ENCODE measurements around the gene MYOF.

GRCh38 chr10:93397020-93397419 lies 85.1 kb downstream of the MYOF start:
- TF ChIP-seq CTCF (IDR thresholded peaks at IDR 0.05) (no peak), POLR2A (IDR thresholded peaks at IDR 0.05) (no peak)
